Middle frontal gyrus (tissue), 1 donor: Measurements from ENCODE around the gene ZC3H11A.
"Not testable (repeated sequence)": the region's sequence is repeated elsewhere in the genome, so short reads cannot be mapped to it uniquely, and the experiment has no call there.

Source experiments
- DNase-seq: peaks from one replicate; pipeline ENCODE4 v3.0.0-alpha.2; 2015; ENCODE audit warnings: low spot score; ENCODE audit errors: extremely low spot score

Gene ZC3H11A

GRCh38 chr1:203795441-203796235, at the start of gene ZC3H11A, which contains the start of gene ZBED6:
Gene ZC3H11A, plus strand, starts transcription at chr1:203795623. Its CDS starts 21,448 bp downstream, at chr1:203817071.
Gene ZBED6, plus strand, starts transcription at chr1:203795623. Its CDS starts 1,900 bp downstream, at chr1:203797523.
- peak; percentile 100 for DNase-seq

GRCh38 chr1:203746281-203746680, 49.1 kb upstream of the ZC3H11A start:
- no peak for DNase-seq

- DNase-seq = no peak
These were observed 44.4 kb upstream of the ZC3H11A start for GRCh38 chr1:203751051-203751450.

- not testable (repeated sequence) for DNase-seq
These were observed 43.6 kb upstream of the ZC3H11A start for GRCh38 chr1:203751618-203752361.

- DNase-seq = no peak
These were observed 41.0 kb upstream of the ZC3H11A start for GRCh38 chr1:203754455-203754864.

- DNase-seq = no peak
These were observed 39.4 kb upstream of the ZC3H11A start for GRCh38 chr1:203756036-203756435.

- not testable (repeated sequence) for DNase-seq
These were observed 36.7 kb upstream of the ZC3H11A start for GRCh38 chr1:203758749-203759148.

- no peak for DNase-seq
These were observed 34.9 kb upstream of the ZC3H11A start for GRCh38 chr1:203760506-203760905.

GRCh38 chr1:203761958-203762357, 33.5 kb upstream of the ZC3H11A start:
- not testable (repeated sequence) for DNase-seq

- DNase-seq = no peak
These were observed 31.9 kb upstream of the ZC3H11A start for GRCh38 chr1:203763505-203763904.

GRCh38 chr1:203764105-203765028, 31.1 kb upstream of the ZC3H11A start:
- no peak for DNase-seq

GRCh38 chr1:203765029-203765837, 30.2 kb upstream of the ZC3H11A start, which contains the start of gene LAX1:
Gene LAX1, plus strand, starts transcription at chr1:203765183. Its CDS starts 383 bp downstream, at chr1:203765566.
- DNase-seq = no peak

GRCh38 chr1:203768256-203768655, 27.2 kb upstream of the ZC3H11A start:
- no peak for DNase-seq

GRCh38 chr1:203769505-203770343, 25.7 kb upstream of the ZC3H11A start:
- no peak for DNase-seq

- DNase-seq = no peak
These were observed 23.5 kb upstream of the ZC3H11A start for GRCh38 chr1:203771901-203772301.

GRCh38 chr1:203772836-203773235, 22.6 kb upstream of the ZC3H11A start:
- no peak for DNase-seq

- DNase-seq = no peak
These were observed 18.8 kb upstream of the ZC3H11A start for GRCh38 chr1:203776636-203777035.

- no peak for DNase-seq
These were observed 17.8 kb upstream of the ZC3H11A start for GRCh38 chr1:203777596-203777995.

GRCh38 chr1:203778146-203778545, 17.3 kb upstream of the ZC3H11A start:
- no peak for DNase-seq
